ENCODE results near the gene ZGPAT.

Gene ZGPAT

GRCh38 chr20:63740070-63740626 is 32.3 kb downstream of the ZGPAT start:
- DNase-seq (ENCODE audit: low read depth, low spot score), result no peak
- H3K4me3 ChIP-seq (ENCODE audit: low read length), result no peak overlapping the region

- H3K4me3 ChIP-seq (ENCODE audit: low read length), result no peak overlapping the region
- no peak for DNase-seq (ENCODE audit: low read depth, low spot score)
Observed at GRCh38 chr20:63740627-63741353, 33.0 kb downstream of the ZGPAT start.

- no peak overlapping the region for H3K4me3 ChIP-seq (ENCODE audit: low read length)
- DNase-seq (ENCODE audit: low read depth, low spot score), result no peak
Observed at GRCh38 chr20:63741354-63741675, 33.5 kb downstream of the ZGPAT start.

GRCh38 chr20:63741676-63742380 is 34.0 kb downstream of the ZGPAT start:
- no peak for DNase-seq (ENCODE audit: low read depth, low spot score)
- H3K4me3 ChIP-seq (ENCODE audit: low read length), result no peak overlapping the region

GRCh38 chr20:63742381-63743024 is 34.7 kb downstream of the ZGPAT start:
- no peak for DNase-seq (ENCODE audit: low read depth, low spot score)
- no peak overlapping the region for H3K4me3 ChIP-seq (ENCODE audit: low read length)

- DNase-seq (ENCODE audit: low read depth, low spot score), result no peak
Observed at GRCh38 chr20:63743210-63743970, 35.6 kb downstream of the ZGPAT start.

GRCh38 chr20:63744158-63744557 is 36.3 kb downstream of the ZGPAT start:
- H3K4me3 ChIP-seq (ENCODE audit: low read length), result no peak overlapping the region
- no peak for DNase-seq (ENCODE audit: low read depth, low spot score)

More at GRCh38 chr20:63743210-63743970, 35.6 kb downstream of the ZGPAT start:
- H3K4me3 ChIP-seq (ENCODE audit: low read length), result no peak overlapping the region

- H3K4me3 ChIP-seq (ENCODE audit: low read length), result no peak overlapping the region
- no peak for DNase-seq (ENCODE audit: low read depth, low spot score)
Observed at GRCh38 chr20:63744574-63745423, 37.0 kb downstream of the ZGPAT start.

GRCh38 chr20:63745424-63745805 is 37.6 kb downstream of the ZGPAT start:
- no peak overlapping the region for H3K4me3 ChIP-seq (ENCODE audit: low read length)
- DNase-seq (ENCODE audit: low read depth, low spot score), result no peak

- H3K4me3 ChIP-seq (ENCODE audit: low read length), result no peak overlapping the region
- no peak for DNase-seq (ENCODE audit: low read depth, low spot score)
Observed at GRCh38 chr20:63745961-63746731, 38.3 kb downstream of the ZGPAT start.

GRCh38 chr20:63746751-63747315 is 39.0 kb downstream of the ZGPAT start:
- DNase-seq (ENCODE audit: low read depth, low spot score), result no peak

GRCh38 chr20:63747622-63748069 is 39.8 kb downstream of the ZGPAT start:
- DNase-seq (ENCODE audit: low read depth, low spot score), result no peak
- H3K4me3 ChIP-seq (ENCODE audit: low read length), result no peak overlapping the region

More at GRCh38 chr20:63746751-63747315, 39.0 kb downstream of the ZGPAT start:
- H3K4me3 ChIP-seq (ENCODE audit: low read length), result no peak overlapping the region

GRCh38 chr20:63748070-63748933 is 40.5 kb downstream of the ZGPAT start:
- no peak overlapping the region for H3K4me3 ChIP-seq (ENCODE audit: low read length)
- DNase-seq (ENCODE audit: low read depth, low spot score), result no peak

- no peak overlapping the region for H3K4me3 ChIP-seq (ENCODE audit: low read length)
- DNase-seq (ENCODE audit: low read depth, low spot score), result no peak
Observed at GRCh38 chr20:63748934-63749270, 41.1 kb downstream of the ZGPAT start.

GRCh38 chr20:63749597-63750508 is 42.0 kb downstream of the ZGPAT start:
- H3K4me3 ChIP-seq (ENCODE audit: low read length), result no peak overlapping the region
- no peak for DNase-seq (ENCODE audit: low read depth, low spot score)
